Hepatocyte (in vitro differentiated cells): ENCODE data around the gene PHOSPHO2. TPM values are rescaled to one million over a fixed set of nuclear protein-coding genes. Genes with fewer than 3 reads are reported as not detected.

Source experiments
- DNase-seq: peaks from one replicate; pipeline ENCODE4 v3.0.0-alpha.2; 2016; ENCODE audit warnings: low spot score
- H2AFZ ChIP-seq: fragments of 200-600 bp; sonication (generic); 2 replicates; pipeline ENCODE4 v1.6.0; 2016; ENCODE audit warnings: antibody characterized with exemption, mild to moderate bottlenecking
- H3K27ac ChIP-seq: fragments of 200-600 bp; sonication (generic); 2 replicates; pipeline ENCODE4 v1.5.1; 2016; ENCODE audit warnings: mild to moderate bottlenecking
- H3K27me3 ChIP-seq: fragments of 200-600 bp; sonication (generic); 2 replicates; pipeline ENCODE4 v1.6.1; 2016
- H3K36me3 ChIP-seq: fragments of 200-600 bp; sonication (generic); replicated peaks from 2 replicates; pipeline ENCODE4 v1.5.1; 2016; ENCODE audit warnings: low read depth; ENCODE audit not compliant: insufficient read depth
- H3K4me1 ChIP-seq: fragments of 200-600 bp; sonication (generic); 2 replicates; pipeline ENCODE4 v1.5.1; 2016; ENCODE audit warnings: mild to moderate bottlenecking, moderate library complexity; ENCODE audit not compliant: insufficient read depth
- H3K4me2 ChIP-seq: fragments of 200-600 bp; sonication (generic); 2 replicates; pipeline ENCODE4 v1.6.0; 2016
- H3K4me3 ChIP-seq: fragments of 200-600 bp; sonication (generic); 2 replicates; pipeline ENCODE4 v1.5.1; 2016; ENCODE audit warnings: mild to moderate bottlenecking
- H3K79me2 ChIP-seq: fragments of 200-600 bp; sonication (generic); 2 replicates; pipeline ENCODE4 v1.6.0; 2017; ENCODE audit warnings: mild to moderate bottlenecking
- H3K9me2 ChIP-seq: fragments of 200-600 bp; sonication (generic); replicated peaks from 2 replicates; pipeline ENCODE4 v1.6.0; 2017; ENCODE audit warnings: mild to moderate bottlenecking; ENCODE audit not compliant: insufficient read depth
- H3K9me3 ChIP-seq: fragments of 200-600 bp; sonication (generic); 2 replicates; pipeline ENCODE4 v1.5.1; 2016; ENCODE audit warnings: low read depth, mild to moderate bottlenecking
- H4K20me1 ChIP-seq: fragments of 200-600 bp; sonication (generic); 2 replicates; pipeline ENCODE4 v1.6.0; 2016; ENCODE audit warnings: mild to moderate bottlenecking; ENCODE audit not compliant: insufficient read depth, poor library complexity, severe bottlenecking
- CTCF ChIP-seq: fragments of 200-600 bp; sonication (generic); IDR thresholded peaks from 2 replicates; pipeline ENCODE4 v1.5.1; 2016; ENCODE audit warnings: antibody characterized with exemption, mild to moderate bottlenecking; ENCODE audit not compliant: poor library complexity
- EZH2 ChIP-seq: fragments of 200-600 bp; sonication (generic); IDR thresholded peaks from 2 replicates; pipeline ENCODE4 v1.6.1; 2016; ENCODE audit warnings: antibody characterized with exemption, mild to moderate bottlenecking, borderline replicate concordance
- EZH2phosphoT487 ChIP-seq: fragments of 200-600 bp; sonication (generic); IDR thresholded peaks from one replicate; pipeline ENCODE4 v1.6.1; 2018; ENCODE audit warnings: antibody characterized with exemption, mild to moderate bottlenecking, low read depth, moderate library complexity; ENCODE audit not compliant: unreplicated experiment, severe bottlenecking
- WGBS: methylation state at CpG from one replicate; pipeline ENCODE4 v1.1.6; 2016; ENCODE audit warnings: low lambda C conversion rate; ENCODE audit errors: missing lambda C conversion rate; 5-methylcytosine and 5-hydroxymethylcytosine counted together
- polyA plus RNA-seq: library from polyadenylated mRNA; unstranded; fragments of >200 nt; fragmentation: Nextera tagmentation; extraction: Ambion mirVana; gene quantifications from 2 replicates; pipeline ENCODE4 v1.2.1, GENCODE V29; 2016
- total RNA-seq: library from RNA; depleted of rRNA; stranded (reverse); fragments of >200 nt; gene quantifications from 2 replicates; pipeline ENCODE4 v1.2.3, GENCODE V29; 2014

The PHOSPHO2 gene
- total and polyA plus RNA-seq, 2 experiments from 2014 or later = 7.2 to 8.7 TPM

- Histone ChIP-seq H3K79me2 (no peaks in the 10 kb centered on the region), H2AFZ (no peak overlapping the region), H3K4me1 (no peaks in the 10 kb centered on the region), H3K9me2 (no peaks in the 10 kb centered on the region), H3K9me3 (no peaks in the 10 kb centered on the region), H3K27ac (no peak overlapping the region), H4K20me1 (no peaks in the 10 kb centered on the region), H3K4me2 (no peak overlapping the region), H3K36me3 (no peaks in the 10 kb centered on the region), H3K4me3 (no peak overlapping the region), H3K27me3 (peaks cover 4% of the 10 kb centered on the region)
- whole genome bisulfite sequencing = 67% methylated on average over 1 of the region's 1 CpG
- no peak for DNase-seq
- TF ChIP-seq EZH2 (no peak), EZH2phosphoT487 (no peak), CTCF (no peak)
Observed at GRCh38 chr2:169664978-169665930, 29.0 kb upstream of the PHOSPHO2 start.

- H3K27me3 ChIP-seq = no peaks in the 10 kb centered on the region
- H3K27ac ChIP-seq = no peak overlapping the region
- no peaks in the 10 kb centered on the region for H3K4me1 ChIP-seq
- H3K4me3 ChIP-seq = no peak overlapping the region
- no peaks in the 10 kb centered on the region for H3K36me3 ChIP-seq
- no peaks in the 10 kb centered on the region for H3K79me2 ChIP-seq
- H3K9me3 ChIP-seq = no peaks in the 10 kb centered on the region
- WGBS = 26% methylated on average over 2 of the region's 2 CpGs
- no peaks in the 10 kb centered on the region for H3K9me2 ChIP-seq
- no peaks in the 10 kb centered on the region for H4K20me1 ChIP-seq
- no peak overlapping the region for H2AFZ ChIP-seq
- DNase-seq = no peak
- no peak for TF ChIP-seq CTCF
- no peak for TF ChIP-seq EZH2
- TF ChIP-seq EZH2phosphoT487 = no peak
- no peak overlapping the region for H3K4me2 ChIP-seq
Observed at GRCh38 chr2:169667583-169667982, 26.7 kb upstream of the PHOSPHO2 start.

GRCh38 chr2:169670215-169670651 is 24.0 kb upstream of the PHOSPHO2 start:
- Histone ChIP-seq H3K9me2 (no peaks in the 10 kb centered on the region), H3K27ac (no peak overlapping the region), H3K27me3 (no peaks in the 10 kb centered on the region), H3K4me1 (no peaks in the 10 kb centered on the region), H3K4me3 (no peak overlapping the region), H3K9me3 (no peaks in the 10 kb centered on the region), H2AFZ (no peak overlapping the region), H3K79me2 (no peaks in the 10 kb centered on the region), H3K36me3 (no peaks in the 10 kb centered on the region), H3K4me2 (no peak overlapping the region), H4K20me1 (no peaks in the 10 kb centered on the region)
- no peak for TF ChIP-seq CTCF
- TF ChIP-seq EZH2 = no peak
- no peak for TF ChIP-seq EZH2phosphoT487
- WGBS = 88% methylated on average over 2 of the region's 2 CpGs
- no peak for DNase-seq
